HG02623 (cell line): ENCODE measurements around the gene SPDYE3.
"Not testable (repeated sequence)": the region's sequence is repeated elsewhere in the genome, so short reads cannot be mapped to it uniquely, and the experiment has no call there.

ENCODE experiments used
- ATAC-seq: cut with Tn5 transposase; IDR thresholded peaks from one replicate; pipeline ENCODE4 v1.9.1; 2021; ENCODE audit warnings: moderate library complexity; ENCODE audit not compliant: unreplicated experiment

Gene SPDYE3

DNA sequence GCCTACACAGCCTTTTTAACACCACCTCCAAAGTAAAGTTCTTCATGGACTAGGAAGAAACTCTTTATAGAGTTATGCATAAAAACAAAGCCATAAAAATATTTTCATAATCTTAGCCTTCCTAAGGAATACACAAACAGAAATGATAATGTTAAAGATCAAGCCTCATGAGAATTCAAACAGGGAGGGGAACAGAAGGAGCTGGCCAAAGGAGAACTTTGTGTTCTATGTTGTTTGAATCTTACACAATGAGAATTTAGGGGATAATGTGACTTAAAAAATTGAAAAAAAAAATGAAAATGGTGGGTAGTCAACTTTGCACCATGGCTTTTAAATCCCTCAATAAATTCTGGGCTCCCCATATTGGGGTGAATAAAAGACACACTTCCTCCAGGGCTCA, 41.3 kb downstream of the SPDYE3 start:
- ATAC-seq, result no peak

DNA sequence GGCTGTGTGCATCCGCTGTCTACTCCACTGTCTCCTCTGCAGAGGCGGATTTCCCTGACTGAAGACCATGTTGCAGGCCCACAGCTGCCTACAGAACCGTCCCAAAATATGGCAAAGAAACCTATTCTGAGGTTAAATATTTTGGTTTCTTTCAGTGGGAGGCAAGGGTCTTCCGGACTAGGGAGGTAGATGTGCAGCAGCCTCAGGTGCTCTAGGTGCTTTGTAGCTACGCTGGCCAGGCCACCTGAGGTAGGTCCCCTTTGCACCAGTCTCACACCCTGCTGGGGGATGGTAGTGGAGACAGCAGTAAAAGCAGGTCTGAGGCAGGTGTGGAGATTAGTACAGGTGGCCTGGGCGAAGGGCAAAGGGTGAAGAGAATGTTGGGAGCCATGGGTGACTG, 42.3 kb downstream of the SPDYE3 start:
- no peak for ATAC-seq

DNA sequence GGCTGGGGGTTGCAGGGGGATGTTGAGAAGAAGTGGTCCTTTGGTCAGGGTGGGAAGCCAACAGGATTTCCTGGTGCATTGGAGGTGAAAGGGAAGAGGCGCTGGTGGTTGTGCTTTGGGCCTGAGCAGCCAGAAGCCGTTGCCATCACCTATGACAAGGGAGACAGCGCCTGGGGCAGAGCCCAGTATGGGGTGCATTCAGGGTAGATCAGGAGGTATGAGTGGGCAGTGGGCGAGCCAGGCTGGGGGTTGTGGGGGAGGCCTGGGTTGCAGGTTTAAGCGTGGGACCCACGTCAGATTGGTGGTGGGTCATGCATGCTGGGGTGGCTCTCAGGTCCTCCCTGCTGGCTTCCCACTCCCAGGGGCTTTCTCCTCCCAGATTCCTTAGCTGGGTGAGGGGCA, 44.2 kb downstream of the SPDYE3 start:
- no peak for ATAC-seq

DNA sequence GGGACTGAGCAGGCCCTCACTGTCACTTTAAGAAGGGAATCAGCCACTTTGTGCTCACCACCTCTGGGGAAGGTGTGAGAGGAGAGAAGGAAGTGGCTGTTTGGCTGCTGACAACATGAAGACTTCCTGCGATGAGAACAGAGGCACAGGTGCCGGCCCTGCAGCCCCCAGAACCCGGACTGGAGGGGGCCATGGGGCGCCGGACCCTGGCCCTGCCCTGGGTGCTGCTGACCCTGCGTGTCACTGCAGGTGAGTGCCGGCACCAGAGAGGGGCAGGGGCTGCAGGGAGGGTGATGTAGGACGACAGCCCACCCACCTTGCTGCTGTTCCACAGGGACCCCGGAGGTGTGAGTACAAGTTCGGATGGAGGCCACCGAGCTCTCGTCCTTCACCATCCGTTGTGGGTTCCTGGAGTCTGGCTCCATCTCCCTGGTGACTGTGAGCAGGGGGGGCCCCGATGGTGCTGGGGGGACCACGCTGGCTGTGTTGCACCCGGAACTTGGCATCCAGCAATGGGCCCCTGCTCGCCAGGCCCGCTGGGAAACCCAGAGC, 44.8 kb downstream of the SPDYE3 start:
- not testable (repeated sequence) for ATAC-seq

DNA sequence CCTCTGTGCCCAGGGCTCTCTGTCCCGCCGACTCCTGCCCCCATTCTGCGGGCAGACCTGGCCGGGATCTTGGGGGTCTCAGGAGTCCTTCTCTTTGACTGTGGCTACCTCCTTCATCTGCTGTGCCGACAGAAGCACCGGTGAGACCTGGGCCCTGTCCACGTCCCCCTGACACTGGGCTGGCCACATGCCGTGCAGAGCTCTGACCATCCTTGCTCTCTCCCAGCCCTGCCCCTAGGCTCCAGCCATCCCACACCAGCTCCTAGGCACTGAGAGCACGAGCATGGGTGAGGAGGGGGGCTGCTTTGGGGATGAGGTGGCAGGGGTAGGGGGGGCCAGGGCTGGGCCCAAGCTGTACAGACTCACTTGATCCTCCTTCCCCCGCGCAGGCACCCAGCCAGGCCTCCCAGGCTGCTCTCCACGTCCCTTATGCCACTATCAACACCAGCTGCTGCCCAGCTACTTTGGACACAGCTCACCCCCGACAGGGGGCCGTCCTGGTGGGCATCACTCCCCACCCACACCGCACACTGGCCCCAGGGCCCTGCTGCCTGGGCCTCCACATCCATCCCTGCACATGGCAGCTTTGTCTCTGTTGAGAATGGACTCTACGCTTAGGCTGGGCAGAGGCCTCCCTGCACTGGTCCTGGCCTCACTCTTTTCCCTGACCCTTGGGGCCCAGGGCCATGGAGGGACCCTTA, 45.6 kb downstream of the SPDYE3 start:
- no peak for ATAC-seq

DNA sequence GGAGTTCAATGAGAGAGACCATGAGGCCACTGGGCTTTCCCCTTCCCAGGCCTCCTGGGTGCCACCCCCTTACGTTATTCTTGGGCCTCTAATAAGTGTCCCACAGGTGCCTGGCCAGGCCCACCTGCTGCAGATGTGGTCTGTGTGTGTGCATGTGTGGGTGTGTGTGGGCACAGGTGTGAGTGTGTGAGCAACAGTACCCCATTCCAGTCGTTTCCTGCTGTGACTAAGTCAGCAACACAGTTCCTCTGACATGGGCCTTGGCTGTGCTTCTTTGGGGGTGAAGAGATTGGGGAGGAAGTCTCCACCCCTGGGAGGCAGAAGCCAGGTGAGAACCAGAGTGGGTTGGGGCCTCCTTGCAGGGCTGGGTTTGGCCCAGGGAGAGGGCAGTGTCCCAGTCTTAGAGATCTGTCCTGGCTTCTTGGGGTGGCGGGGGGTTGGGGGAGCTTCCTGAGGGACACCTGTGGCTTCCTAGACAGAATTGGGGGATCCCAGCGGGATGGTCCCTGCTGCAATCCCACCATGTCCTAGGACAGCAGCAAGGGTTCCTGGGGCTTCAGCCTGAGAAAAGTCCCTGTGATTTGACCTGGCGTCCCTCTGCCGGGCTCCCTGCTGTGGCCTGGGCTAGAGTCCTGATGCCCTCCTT, 46.3 kb downstream of the SPDYE3 start:
- no peak for ATAC-seq

DNA sequence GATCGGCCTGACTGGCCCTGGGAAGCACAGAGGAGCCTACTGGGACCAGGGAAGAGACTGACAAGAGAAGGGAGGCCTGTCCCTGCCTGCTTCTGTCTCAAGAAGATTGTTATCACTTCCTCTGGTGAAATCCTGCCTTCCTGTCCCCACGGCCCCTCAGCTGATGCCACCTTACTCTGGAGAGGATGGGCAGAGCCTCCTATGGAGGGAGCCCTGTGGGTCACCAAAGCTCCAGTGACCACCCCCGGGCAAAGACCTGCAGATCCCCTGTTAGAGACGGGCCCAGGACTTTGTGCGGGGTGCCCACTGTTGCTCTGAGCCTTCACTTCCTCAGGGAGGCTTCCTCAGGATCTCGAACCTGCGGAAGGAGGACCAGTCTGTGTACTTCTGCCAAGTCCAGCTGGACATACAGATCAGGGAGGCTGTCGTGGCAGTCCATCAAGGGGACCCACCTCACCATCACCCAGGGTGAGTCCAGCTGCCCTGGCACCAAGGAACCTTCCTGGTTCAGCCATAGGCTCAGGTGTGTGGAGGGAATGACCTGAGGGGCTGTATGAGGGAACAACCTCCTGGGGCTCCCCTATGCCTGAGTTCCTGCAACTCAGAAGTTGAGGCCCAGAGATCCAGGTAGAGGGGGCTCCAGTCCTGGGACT, 49.0 kb downstream of the SPDYE3 start:
- ATAC-seq, result no peak

DNA sequence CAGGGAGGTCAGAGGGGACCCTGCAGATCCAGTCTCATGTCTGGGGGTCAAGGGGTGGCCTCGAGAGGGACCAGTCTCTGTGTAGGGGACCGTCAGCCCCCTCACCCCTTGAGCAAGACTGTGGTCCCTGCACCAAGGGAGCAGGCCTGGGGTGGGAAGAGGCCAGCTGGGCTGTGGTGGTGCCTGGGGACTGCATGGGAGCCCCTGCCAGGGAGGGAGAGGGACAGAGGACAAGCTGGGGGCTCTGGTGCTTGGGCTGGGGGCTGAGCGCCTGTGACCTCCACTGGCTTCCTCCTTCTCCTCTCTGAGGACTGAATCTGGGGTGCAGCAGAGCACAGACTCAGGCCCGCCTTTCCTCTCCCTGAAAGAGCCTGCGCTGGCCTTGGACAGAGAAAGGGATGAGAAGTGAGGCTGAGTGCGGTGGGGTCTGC, 49.6 kb downstream of the SPDYE3 start:
- no peak for ATAC-seq

DNA sequence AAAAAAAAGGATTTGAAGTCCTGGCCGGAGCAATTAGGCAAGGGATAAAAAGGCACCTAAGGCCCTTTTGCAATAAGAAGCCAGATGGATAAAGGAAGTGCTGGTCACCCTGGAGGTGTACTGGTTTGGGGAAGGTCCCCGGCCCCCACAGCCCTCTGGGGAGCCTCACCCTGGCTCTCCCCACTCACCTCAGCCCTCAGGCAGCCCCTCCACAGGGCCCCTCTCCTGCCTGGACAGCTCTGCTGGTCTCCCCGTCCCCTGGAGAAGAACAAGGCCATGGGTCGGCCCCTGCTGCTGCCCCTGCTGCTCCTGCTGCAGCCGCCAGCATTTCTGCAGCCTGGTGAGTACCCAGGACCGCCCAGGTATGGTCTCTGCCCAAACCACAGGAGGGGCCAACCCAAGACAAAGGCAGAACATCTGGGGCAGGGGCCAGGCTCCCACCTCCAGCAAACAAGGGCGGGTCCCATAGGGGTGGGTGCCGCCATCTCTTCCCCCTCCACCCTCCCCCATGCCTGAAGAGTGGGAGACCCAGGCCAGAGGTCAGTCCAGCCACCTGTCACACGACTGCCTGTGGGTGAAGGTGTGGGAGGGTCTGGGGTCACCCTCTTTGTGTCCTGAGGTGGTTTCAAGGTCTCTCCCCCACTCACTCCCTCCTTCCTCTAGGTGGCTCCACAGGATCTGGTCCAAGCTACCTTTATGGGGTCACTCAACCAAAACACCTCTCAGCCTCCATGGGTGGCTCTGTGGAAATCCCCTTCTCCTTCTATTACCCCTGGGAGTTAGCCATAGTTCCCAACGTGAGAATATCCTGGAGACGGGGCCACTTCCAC, 50.7 kb downstream of the SPDYE3 start, which contains the start of gene PILRB:
Gene PILRB, plus strand, starts transcription at position 91 of the 830 bp plus-strand sequence. Its CDS starts 186 bp downstream, at position 277.
- ATAC-seq, result no peak

DNA sequence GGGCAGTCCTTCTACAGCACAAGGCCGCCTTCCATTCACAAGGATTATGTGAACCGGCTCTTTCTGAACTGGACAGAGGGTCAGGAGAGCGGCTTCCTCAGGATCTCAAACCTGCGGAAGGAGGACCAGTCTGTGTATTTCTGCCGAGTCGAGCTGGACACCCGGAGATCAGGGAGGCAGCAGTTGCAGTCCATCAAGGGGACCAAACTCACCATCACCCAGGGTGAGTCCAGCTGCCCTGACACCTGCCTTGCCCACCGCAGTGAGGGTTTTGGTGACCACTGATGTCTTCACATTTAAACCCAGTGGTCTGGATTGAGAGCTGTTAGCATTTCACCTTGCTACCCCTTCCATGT, 51.3 kb downstream of the SPDYE3 start:
- ATAC-seq, result no peak

DNA sequence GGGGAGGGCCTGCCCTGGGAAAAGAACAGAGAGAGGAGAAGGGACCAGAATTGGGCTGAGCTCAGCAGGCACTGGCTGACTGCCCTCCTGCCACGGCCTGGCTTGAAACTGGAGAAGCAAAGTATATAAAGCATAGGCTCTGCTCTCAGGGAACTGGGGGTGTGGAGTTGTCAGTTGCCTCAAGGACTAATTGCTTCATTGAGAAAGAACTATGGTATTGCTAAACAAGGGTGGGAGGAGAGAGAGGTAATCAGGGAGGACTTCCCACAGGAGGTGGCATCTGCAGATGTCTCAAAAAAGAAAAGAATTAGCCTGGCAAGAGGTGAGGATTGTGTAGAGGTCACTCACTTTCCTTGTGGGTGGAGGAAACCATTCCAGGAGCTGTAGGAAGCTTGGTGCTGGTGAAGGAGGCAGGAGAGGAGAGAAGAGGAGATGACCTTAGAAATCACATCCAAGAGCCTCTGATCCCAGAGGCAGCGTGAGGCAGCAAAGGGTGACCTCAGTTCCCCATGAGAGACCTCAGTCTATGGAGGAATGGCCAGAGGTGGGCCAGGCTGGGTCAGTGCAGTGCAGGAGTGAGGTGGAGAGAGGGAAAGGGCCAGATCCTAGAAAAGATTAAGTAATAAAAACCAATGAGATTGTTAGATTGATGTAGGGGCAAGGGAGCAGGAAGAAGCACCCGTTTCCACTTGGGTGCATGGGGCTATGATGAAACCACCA, 52.8 kb downstream of the SPDYE3 start:
- no peak for ATAC-seq

DNA sequence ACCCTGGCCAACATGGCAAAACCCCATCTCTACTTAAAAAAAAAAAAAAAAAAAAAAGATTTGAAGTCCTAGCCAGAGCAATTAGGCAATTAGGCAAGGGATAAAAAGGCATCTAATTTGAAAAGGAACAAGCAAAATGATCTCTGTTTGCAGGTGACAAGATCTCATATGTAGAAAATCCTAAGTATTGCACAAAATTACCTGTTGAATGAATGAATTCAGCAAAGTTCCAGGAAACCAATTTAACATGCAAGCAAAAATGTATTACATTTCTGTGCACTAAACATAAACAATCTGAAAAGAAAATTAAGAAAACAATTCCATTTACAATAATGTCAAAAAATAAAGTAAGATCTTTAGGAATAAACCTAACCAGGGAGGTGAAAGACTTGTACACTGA, 55.6 kb downstream of the SPDYE3 start:
- no peak for ATAC-seq

DNA sequence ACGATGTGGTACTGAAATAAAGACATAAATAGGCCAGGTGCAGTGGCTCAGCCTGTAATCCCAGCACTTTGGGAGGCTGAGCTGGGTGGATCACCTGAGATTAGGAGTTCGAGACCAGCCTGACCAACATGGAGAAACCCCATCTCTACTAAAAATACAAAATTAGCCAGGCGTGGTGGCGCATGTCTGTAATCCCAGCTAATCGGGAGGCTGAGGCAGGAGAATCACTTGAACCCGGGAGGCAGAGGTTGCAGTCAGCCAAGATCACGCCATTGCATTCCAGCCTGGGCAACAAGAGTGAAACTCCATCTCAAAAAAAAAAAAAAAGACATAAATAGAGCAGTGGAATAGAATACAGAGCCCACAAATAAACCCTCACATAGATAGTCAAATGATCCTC, 56.3 kb downstream of the SPDYE3 start:
- ATAC-seq, result not testable (repeated sequence)

DNA sequence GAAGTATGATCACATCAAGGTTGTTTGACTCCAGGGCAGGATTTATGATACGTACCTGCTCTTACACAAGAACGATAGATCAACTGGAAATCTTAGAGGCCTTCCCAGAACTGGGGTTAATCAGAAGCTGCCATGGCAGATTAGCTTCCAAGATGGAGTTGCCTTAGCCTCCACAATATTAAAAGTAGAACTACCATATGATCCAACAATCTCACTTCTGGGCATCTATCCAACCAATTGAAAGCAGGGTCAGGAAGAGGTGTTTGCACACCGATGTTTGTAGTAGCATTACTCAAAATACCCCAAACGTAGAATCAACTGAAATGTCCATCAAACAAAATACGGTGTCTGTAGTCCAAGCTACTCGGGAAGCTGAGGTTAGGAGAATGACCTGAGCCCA, 57.0 kb downstream of the SPDYE3 start:
- ATAC-seq, result no peak

DNA sequence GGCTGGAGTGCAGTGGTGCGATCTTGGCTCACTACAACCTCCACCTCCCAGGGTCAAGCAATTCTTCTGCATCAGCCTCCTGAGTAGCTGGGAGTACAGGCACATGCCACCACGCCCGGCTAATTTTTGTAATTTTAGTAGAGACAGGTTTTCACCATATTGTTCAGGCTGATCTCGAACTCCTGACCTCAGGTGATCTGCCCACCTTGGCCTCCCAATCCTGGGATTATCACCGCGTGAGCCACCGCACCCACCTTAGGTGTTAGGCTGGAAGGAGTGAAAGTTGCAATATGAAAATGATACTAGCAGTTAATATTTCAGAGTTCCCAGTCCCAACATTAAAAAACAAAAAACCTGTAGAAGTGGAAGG, 58.5 kb downstream of the SPDYE3 start:
- ATAC-seq, result not testable (repeated sequence)

DNA sequence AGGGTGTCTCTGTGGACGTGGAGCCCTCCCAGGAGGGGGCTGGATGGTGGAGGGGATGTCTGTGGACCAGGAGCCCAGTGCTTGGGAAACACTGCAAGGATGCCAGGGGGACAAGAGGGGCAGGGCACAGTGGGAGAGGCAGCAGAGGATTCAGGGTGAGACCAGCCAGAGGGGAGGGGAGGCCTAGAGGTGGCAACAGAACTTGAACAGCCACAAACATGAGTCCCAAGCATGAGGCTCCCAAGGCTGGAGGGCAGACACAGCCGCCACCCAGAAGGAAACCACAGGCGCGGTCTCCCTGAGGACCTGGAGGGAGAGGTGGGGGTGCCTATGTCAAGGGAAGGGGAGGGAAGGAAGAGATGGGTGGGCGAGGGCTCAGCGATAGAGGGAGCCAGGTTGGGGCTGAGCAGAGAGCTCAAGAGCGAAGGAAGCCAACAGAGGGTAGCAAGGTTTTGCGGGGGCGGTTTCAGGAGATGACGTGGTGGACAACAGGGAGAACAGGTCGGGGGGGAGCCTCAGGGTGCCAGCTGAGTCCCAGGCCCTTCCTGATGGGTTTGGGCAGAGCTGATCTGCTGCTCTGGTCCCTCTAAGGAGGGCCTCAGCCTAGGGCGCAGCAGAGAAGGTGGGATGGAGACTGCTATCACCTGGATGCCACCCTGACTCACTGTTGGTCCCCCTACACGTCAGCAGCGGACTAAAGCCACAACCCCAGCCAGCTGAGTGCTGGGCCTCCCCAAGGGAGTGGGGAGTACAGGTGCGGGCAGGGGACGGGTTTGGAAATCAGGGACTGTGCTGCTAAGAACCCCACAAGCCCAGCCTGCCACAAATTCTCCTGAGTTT, 59.1 kb downstream of the SPDYE3 start:
- ATAC-seq, result no peak

DNA sequence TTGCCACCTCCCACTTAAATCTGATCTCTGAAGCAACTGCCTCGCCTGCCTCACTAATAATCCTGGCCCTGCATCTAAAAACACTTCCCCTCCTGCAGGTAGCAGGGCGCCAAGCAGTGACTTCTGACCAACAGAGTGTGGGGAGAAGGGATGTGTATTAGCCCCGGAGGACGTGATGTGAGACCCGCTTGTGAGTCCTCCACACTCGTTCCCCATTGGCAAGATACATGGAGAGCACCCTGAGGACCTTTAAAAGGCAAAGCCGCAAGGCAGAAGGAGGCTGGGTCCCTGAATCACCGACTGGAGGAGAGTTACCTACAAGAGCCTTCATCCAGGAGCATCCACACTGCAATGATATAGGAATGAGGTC, 59.7 kb downstream of the SPDYE3 start:
- no peak for ATAC-seq

DNA sequence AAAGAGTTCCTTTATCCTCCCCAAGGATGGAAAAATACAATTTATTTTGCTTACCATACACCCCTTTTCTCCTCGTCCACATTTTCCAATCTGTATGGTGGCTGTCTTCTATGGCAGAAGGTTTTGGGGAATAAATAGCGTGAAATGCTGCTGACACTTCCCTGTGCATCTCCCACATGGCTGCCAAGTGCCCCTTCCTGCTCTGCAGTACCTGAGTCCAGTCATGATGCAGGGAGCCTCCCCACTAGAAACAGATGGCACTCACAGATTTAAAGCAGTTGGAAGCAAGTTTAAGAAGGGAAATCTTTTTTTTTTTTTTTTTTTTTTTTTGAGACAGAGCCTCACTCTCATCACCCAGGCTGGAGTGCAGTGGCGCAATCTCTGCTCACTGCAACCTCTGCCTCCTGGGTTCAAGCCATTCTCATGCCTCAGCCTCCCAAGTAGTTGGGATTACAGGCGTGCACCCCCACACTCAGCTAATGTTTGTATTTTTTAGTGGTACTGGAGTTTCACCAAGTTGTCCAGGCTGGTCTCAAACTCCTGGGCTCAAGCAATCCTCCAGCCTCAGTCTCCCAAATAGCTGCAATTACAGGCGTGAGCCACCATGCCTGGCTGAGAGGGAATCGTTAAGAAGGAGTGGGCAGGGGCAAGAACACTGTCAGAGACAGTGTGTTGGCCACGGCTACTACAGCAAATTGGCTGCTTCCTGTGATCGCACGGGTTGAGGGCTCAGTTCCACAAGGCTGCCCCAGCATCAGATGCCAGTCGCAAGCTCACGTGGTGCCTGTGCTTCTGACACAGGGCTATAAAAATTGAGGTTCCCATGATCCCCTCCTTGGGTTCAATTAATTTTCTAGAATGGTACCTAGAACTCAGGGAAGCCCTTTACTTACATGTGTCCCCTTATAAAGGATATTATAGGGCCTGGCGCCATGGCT, 60.4 kb downstream of the SPDYE3 start:
- no peak for ATAC-seq

DNA sequence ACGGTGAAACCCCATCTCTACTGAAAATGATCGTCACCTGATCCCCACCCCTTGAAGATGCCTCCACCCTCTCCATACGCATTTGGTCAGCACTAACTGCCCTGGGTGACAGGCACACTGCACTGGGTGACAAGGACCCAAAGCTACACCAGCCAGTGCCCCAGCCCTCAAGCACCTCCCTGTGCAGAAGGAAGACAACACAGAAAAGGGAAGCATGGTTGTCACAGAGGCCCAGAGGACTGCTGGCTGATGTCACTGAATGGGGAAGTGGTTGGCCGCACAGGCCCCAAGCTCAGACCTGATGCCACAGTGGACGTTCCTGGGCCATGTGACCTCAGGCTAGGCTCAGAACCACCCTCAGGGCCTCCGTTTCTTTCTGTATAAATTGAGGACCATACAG, 61.6 kb downstream of the SPDYE3 start:
- peak; percentile 61 for ATAC-seq
